Pancreas (tissue), 10 donors: ENCODE results near the gene LRSAM1. TPM values are rescaled to one million over a fixed set of nuclear protein-coding genes. Genes with fewer than 3 reads are reported as not detected.

Experiments
- ATAC-seq, 4 donors: fragments of 200-7000 bp; cut with Tn5 transposase; one replicate each; pipeline versions ENCODE4 v1.8.0 to v1.9.1; 2020; ENCODE audit warnings: mild to moderate bottlenecking in 4 of 4, moderate library complexity in 4 of 4
- DNase-seq, 6 donors: peaks; one replicate each; pipeline ENCODE4 v3.0.0-alpha.2; 2020
- FAIRE-seq: peaks from 2 replicates; lab custom pipeline; 2012; peaks lifted over from hg19 to GRCh38; lab: Jason Lieb, UNC
- H3K27ac ChIP-seq, 4 donors: fragments of 200-600 bp; sonication (generic); 1 replicate in 3 of 4; 2 replicates in 1 of 4; pipeline versions ENCODE4 v1.5.0 to v1.8.0; 2020
- H3K27me3 ChIP-seq, 4 donors: fragments of 200-600 bp; one replicate each; pipeline ENCODE4 v1.8.0; 2021
- H3K36me3 ChIP-seq, 3 donors: fragments of 200-600 bp; sonication (generic) in 1 of 3; one replicate each; pipeline versions ENCODE4 v1.5.0 to v1.8.0; 2020 to 2021
- H3K4me1 ChIP-seq, 3 donors: fragments of 200-600 bp; one replicate each; pipeline ENCODE4 v1.8.0; 2021
- H3K4me3 ChIP-seq, 4 donors: fragments of 200-600 bp; sonication (generic) in 2 of 4; one replicate each; pipeline versions ENCODE4 v1.5.0 to v1.8.0; 2020 to 2021
- H3K9me3 ChIP-seq, 4 donors: fragments of 200-600 bp; one replicate each; pipeline ENCODE4 v1.8.0; 2021
- CTCF ChIP-seq, 4 donors: fragments of 200-600 bp; sonication (generic) in 3 of 4; IDR thresholded peaks; one replicate each; pipeline versions ENCODE4 v1.5.0 to v1.8.0; 2021; ENCODE audit warnings: antibody characterized with exemption in 4 of 4
- WGBS, 2 donors: extraction: QIAGEN DNeasy Blood & Tissue Kit; methylation state at CpG; one replicate each; pipeline ENCODE4 v1.1.7; 2013; 5-methylcytosine and 5-hydroxymethylcytosine counted together
- intact Hi-C, 3 donors: fragments of 100-400 bp; cut with DNase I; formaldehyde crosslinking; loops; one replicate each; pipeline versions ENCODE4 v1.11.1 to v1.14.2; 2022
- polyA plus RNA-seq, 2 donors: library from polyadenylated mRNA; stranded (reverse); fragments of 200-250 nt; gene quantifications; one replicate each; pipeline ENCODE4 v1.2.3, GENCODE V29; 2013
- total RNA-seq, 6 donors: library from RNA; stranded (reverse); fragmentation: NEBNext Ultra II Directional in 4 of 6; extraction: Animal tissue kit (Norgen Biotek cat#: 25700) in 4 of 6; gene quantifications; one replicate each; pipeline versions ENCODE4 v1.2.1 to v1.2.4, GENCODE V29; 2021 to 2023
- donor health status: healthy with polysubstance abuse.
- donor health status: DM: no; HTN: no; CAD: no; lungs with moderate emphysema.
- donor health status: DM: no; HTN: no; CAD: no.
- donor health status: control.
- donor health status: control.
- donor health status: Bipolar disorder and iron deficiency.
- donor health status: DM: yes; HTN: yes; CAD: no.
- donor health status: DM: no; HTN: no; CAD: no.
- donor health status: DM: no; HTN: no; CAD: no.
- donor health status: DM: yes; HTN: yes; CAD: no.

LRSAM1 gene
- total and polyA plus RNA-seq, 8 donors = 4.3 to 24.9 (median 7.7) TPM

DNA sequence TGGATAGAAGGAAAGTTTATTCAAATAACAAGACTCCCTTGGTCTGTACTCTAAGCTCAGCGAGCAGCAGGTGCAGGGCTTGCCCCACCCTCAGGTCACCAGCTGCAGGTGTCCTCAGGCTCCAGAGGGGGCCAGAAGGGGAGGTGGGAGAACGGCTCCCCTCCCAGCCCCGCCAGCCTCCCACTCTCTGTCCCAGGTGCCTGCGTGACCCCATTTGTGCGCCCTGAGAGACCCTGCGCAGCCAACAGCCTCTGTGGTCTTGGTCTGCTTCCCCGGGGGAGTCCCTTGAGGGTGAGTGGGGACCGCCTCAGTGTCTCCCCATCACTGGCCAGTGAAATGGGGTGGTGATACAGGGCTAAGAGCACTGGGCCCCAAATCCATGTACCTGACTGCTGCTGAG lies 98.4 kb downstream of the LRSAM1 start:
- Histone ChIP-seq H3K4me1 (peaks cover 48 to 56% (median 54%) of the 10 kb centered on the region in 3 donors), H3K27ac (peak overlapping the region in 3 of 4 donors; percentile 54 to 78 (median 70)), H3K36me3 (no peaks in the 10 kb centered on the region), H3K9me3 (no peaks in the 10 kb centered on the region), H3K4me3 (no peak overlapping the region), H3K27me3 (no peaks in the 10 kb centered on the region)
- WGBS, 2 donors = 61 to 75% methylated on average over 6 to 8 of the region's 8 CpGs
- ATAC-seq = no peak
- FAIRE-seq = no peak
- no peak for DNase-seq
- intact Hi-C loops = no loop called here
- TF ChIP-seq CTCF (IDR thresholded peaks at IDR 0.05) = no peak

DNA sequence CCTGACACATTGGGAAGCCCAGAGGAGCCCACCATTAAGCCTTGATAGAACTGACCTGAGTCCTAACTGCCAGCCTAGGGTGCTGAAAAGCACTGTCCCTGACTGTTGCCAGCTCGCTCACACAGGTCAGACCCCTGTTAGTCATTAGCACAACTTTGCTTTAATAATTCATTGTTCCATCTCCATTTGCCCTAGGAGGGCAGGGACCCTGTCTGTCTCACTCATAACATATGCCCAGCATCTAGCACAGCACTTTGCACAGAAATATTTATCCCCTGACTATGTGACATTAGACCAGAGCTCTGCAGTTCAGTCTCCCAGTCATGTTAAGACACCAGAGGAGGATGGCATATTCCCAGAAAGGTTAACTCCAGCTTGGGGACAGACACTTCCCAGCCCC lies 99.0 kb downstream of the LRSAM1 start:
- ATAC-seq (no peak), FAIRE-seq (no peak), DNase-seq (no peak)
- peak overlapping the region; percentile 39 to 78 (median 62) for H3K27ac ChIP-seq
- H3K27me3 ChIP-seq = no peaks in the 10 kb centered on the region
- H3K9me3 ChIP-seq = no peaks in the 10 kb centered on the region
- intact Hi-C loops = no loop called here
- no peaks in the 10 kb centered on the region for H3K36me3 ChIP-seq
- no peak overlapping the region for H3K4me3 ChIP-seq
- no peak for TF ChIP-seq CTCF (IDR thresholded peaks at IDR 0.05)
- WGBS, 2 donors = 71 to 83% methylated on average over 1 of the region's 1 CpG
- H3K4me1 ChIP-seq = peaks cover 44 to 54% (median 51%) of the 10 kb centered on the region in 3 donors

- no peak overlapping the region for H3K4me3 ChIP-seq
- peak overlapping the region; percentile 39 to 78 (median 62) for H3K27ac ChIP-seq
- whole genome bisulfite sequencing, 2 donors = 14 to 21% methylated on average over 14 of the region's 14 CpGs
- TF ChIP-seq CTCF (IDR thresholded peaks at IDR 0.05) = no peak
- intact Hi-C loops = no loop called here
- H3K36me3 ChIP-seq = no peaks in the 10 kb centered on the region
- H3K27me3 ChIP-seq = no peaks in the 10 kb centered on the region
- ATAC-seq (peak in 3 of 4 donors; percentile 15 to 29 (median 20)), DNase-seq (no peak), FAIRE-seq (no peak)
- no peaks in the 10 kb centered on the region for H3K9me3 ChIP-seq
- peaks cover 49 to 57% (median 52%) of the 10 kb centered on the region in 3 donors for H3K4me1 ChIP-seq
These were observed 99.4 kb downstream of the LRSAM1 start for GRCh38 chr9:127550751-127551150.

Other genes with a start within 250 kb of the LRSAM1 start
- gene GARNL3, start 186.7 kb upstream of the LRSAM1 start, total RNA-seq = 1 to 10 TPM; 2.3 to 4.8 (median 2.9) TPM
- 1 to 10 TPM; 4.8 to 7.1 TPM for gene GARNL3, start 186.7 kb upstream of the LRSAM1 start, polyA plus RNA-seq
- 10 to 100 TPM in 1 of 6 donors, 1 to 10 TPM in 5; 5.5 to 10.5 (median 6.8) TPM for gene SLC2A8, start 54.3 kb upstream of the LRSAM1 start, total RNA-seq
- 10 to 100 TPM; 15.3 to 18.9 TPM for gene SLC2A8, start 54.3 kb upstream of the LRSAM1 start, polyA plus RNA-seq
- 1 to 10 TPM; 3.6 to 5.2 (median 4.4) TPM for gene ZNF79, start 27.1 kb upstream of the LRSAM1 start, total RNA-seq
- gene ZNF79, start 27.1 kb upstream of the LRSAM1 start, polyA plus RNA-seq = 1 to 10 TPM; 3.4 to 4.1 TPM
- 1,000 to 10,000 TPM in 3 of 6 donors, 100 to 1,000 TPM in 3; 746 to 1,435 (median 897) TPM for gene RPL12, start 104 bp upstream of the LRSAM1 start, total RNA-seq
- 1,000 to 10,000 TPM; 1,882 to 2,729 TPM for gene RPL12, start 104 bp upstream of the LRSAM1 start, polyA plus RNA-seq
- 10 to 100 TPM; 14.3 to 33.0 (median 22.0) TPM for gene STXBP1, start 160.8 kb downstream of the LRSAM1 start, total RNA-seq
- gene STXBP1, start 160.8 kb downstream of the LRSAM1 start, polyA plus RNA-seq = 10 to 100 TPM; 17.6 to 46.4 TPM